Naive thymus-derived CD4-positive, alpha-beta T cell (primary cell): ENCODE results near the gene USP48. TPM values are rescaled to one million over a fixed set of nuclear protein-coding genes. Genes with fewer than 3 reads are reported as not detected.

Source experiments
- ATAC-seq: fragments of 150-1000 bp; cut with Tn5 transposase; 2 replicates; pipeline ENCODE4 v1.10.0; 2021; ENCODE audit warnings: mild to moderate bottlenecking, moderate library complexity
- CTCF ChIA-PET: fragments of 350-600 bp; sonication (Branson Sonifier 250); formaldehyde crosslinking; loops from one replicate; lab custom pipeline; 2021; ENCODE audit warnings: antibody characterized with exemption; lab: Charles Lee
- POLR2A ChIA-PET: fragments of 350-600 bp; sonication (Branson Sonifier 250); formaldehyde crosslinking; loops from one replicate; lab custom pipeline; 2021; ENCODE audit warnings: antibody characterized with exemption, inconsistent platforms; lab: Charles Lee
- DNase-seq, 9 donors: peaks; one replicate each; pipeline versions ENCODE4 v3.0.0 to v3.0.0-alpha.2; 2020 to 2022; ENCODE audit warnings: mixed read lengths in 1 of 9
- H3K27ac ChIP-seq: one replicate; pipeline ENCODE4 v1.7.0; 2013; ENCODE audit warnings: mild to moderate bottlenecking, low read depth, low read length, moderate library complexity
- H3K27me3 ChIP-seq, 2 donors: one replicate each; pipeline ENCODE4 v1.7.0; 2013; ENCODE audit warnings: low read length in 2 of 2, mild to moderate bottlenecking in 2 of 2, moderate library complexity in 2 of 2; ENCODE audit not compliant: control insufficient read depth in 2 of 2, insufficient read depth in 2 of 2
- H3K36me3 ChIP-seq, 3 experiments: 1 replicate in 2 of 3; 2 replicates in 1 of 3; pipeline ENCODE4 v1.7.0; 2013; ENCODE audit warnings: low read length in 3 of 3, mild to moderate bottlenecking in 3 of 3, moderate library complexity in 1 of 3; ENCODE audit not compliant: insufficient read depth in 3 of 3, control insufficient read depth in 2 of 3
- H3K4me1 ChIP-seq, 2 donors: one replicate each; pipeline ENCODE4 v1.7.0; 2013; ENCODE audit warnings: low read length in 2 of 2, mild to moderate bottlenecking in 2 of 2, moderate library complexity in 1 of 2; ENCODE audit not compliant: control insufficient read depth in 2 of 2, insufficient read depth in 2 of 2
- H3K4me3 ChIP-seq: 2 replicates; pipeline ENCODE4 v1.7.0; 2013; ENCODE audit warnings: mild to moderate bottlenecking, low read length
- H3K9me3 ChIP-seq, 3 experiments: 1 replicate in 2 of 3; 2 replicates in 1 of 3; pipeline ENCODE4 v1.7.0; 2013; ENCODE audit warnings: low read length in 3 of 3; ENCODE audit not compliant: control insufficient read depth in 2 of 3
- H3K27ac Mint-ChIP-seq, 9 donors: one replicate each; pipeline ENCODE4 v1.8.0; 2020 to 2022; ENCODE audit warnings: mixed read lengths in 9 of 9, mild to moderate bottlenecking in 8 of 9, moderate library complexity in 5 of 9, inconsistent platforms in 2 of 9
- H3K27me3 Mint-ChIP-seq, 5 donors: one replicate each; pipeline ENCODE4 v1.8.0; 2021 to 2022; ENCODE audit warnings: mixed read lengths in 5 of 5, mild to moderate bottlenecking in 1 of 5
- H3K36me3 Mint-ChIP-seq, 5 donors: one replicate each; pipeline ENCODE4 v1.8.0; 2020 to 2022; ENCODE audit warnings: mixed read lengths in 5 of 5, mild to moderate bottlenecking in 3 of 5, inconsistent platforms in 1 of 5
- H3K4me1 Mint-ChIP-seq, 7 donors: one replicate each; pipeline ENCODE4 v1.8.0; 2020 to 2022; ENCODE audit warnings: mixed read lengths in 7 of 7, mild to moderate bottlenecking in 3 of 7, inconsistent platforms in 1 of 7
- H3K4me3 Mint-ChIP-seq, 10 donors: one replicate each; pipeline ENCODE4 v1.8.0; 2020 to 2022; ENCODE audit warnings: mild to moderate bottlenecking in 10 of 10, mixed read lengths in 10 of 10, moderate library complexity in 6 of 10, inconsistent platforms in 2 of 10
- H3K9me3 Mint-ChIP-seq, 11 donors: one replicate each; pipeline ENCODE4 v1.8.0; 2020 to 2022; ENCODE audit warnings: mixed read lengths in 11 of 11, mild to moderate bottlenecking in 4 of 11, inconsistent platforms in 1 of 11, moderate library complexity in 1 of 11
- intact Hi-C, 2 donors: fragments of 100-400 bp; cut with micrococcal nuclease; formaldehyde crosslinking; loops; one replicate each; pipeline ENCODE4 v1.15.1; 2023
- polyA plus RNA-seq, 2 donors: library from polyadenylated mRNA; unstranded; fragments of 300-500 nt; fragmentation: Illumina TruSeq; gene quantifications; one replicate each; pipeline ENCODE4 v1.2.3, GENCODE V29; 2021
- total RNA-seq, 6 experiments: library from RNA in 5 of 6; stranded (reverse) in 5 of 6; gene quantifications; 1 replicate in 5 of 6; 2 replicates in 1 of 6; pipeline ENCODE4 v1.2.3 and lab custom pipeline; 2021 to 2026

USP48 gene
- total and polyA plus RNA-seq, 7 experiments from 2014 or later: 34.8 to 107 (median 79.5) TPM

DNA sequence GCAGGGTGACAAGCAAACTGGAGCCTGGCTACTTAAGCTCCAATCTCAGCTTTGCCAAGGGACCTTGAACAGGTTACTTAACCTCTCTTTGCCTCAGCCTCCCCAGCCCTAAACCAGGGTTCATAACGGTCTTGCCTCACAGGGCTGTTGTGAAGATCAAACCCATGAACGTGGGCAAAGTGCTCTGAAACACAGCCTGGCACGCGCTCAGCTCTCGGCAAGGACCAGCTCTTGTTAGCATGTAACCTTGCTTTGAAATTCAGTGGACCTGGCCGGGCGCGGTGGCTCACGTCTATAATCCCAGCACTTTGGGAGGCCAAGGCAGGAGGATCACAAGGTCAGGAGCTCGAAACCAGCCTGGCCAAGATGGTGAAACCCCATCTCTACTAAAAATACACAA lies 138.6 kb downstream of the USP48 start:
- DNase-seq: no peak
- no peak overlapping the region for H3K4me3 ChIP-seq
- Mint-ChIP-seq H3K4me1 (no peaks in the 10 kb centered on the region), H3K27ac (no peak overlapping the region), H3K9me3 (peaks cover 0 to 2% (median 0%) of the 10 kb centered on the region in 11 donors), H3K36me3 (no peaks in the 10 kb centered on the region), H3K27me3 (peaks cover 8 to 41% (median 30%) of the 10 kb centered on the region in 5 donors), H3K4me3 (no peak overlapping the region)
- intact Hi-C loops: no loop called here
- POLR2A ChIA-PET: no interaction called here
- H3K36me3 ChIP-seq: no peaks in the 10 kb centered on the region
- H3K27ac ChIP-seq: no peak overlapping the region
- H3K27me3 ChIP-seq: no peaks in the 10 kb centered on the region
- CTCF ChIA-PET: interaction anchor here (0.6 kb wide), 1 partner anchor 107 kb away, joined by 3 read pairs; no protein-coding TSS in a partner anchor
- H3K4me1 ChIP-seq: no peaks in the 10 kb centered on the region
- H3K9me3 ChIP-seq: no peaks in the 10 kb centered on the region
- ATAC-seq: no peak

DNA sequence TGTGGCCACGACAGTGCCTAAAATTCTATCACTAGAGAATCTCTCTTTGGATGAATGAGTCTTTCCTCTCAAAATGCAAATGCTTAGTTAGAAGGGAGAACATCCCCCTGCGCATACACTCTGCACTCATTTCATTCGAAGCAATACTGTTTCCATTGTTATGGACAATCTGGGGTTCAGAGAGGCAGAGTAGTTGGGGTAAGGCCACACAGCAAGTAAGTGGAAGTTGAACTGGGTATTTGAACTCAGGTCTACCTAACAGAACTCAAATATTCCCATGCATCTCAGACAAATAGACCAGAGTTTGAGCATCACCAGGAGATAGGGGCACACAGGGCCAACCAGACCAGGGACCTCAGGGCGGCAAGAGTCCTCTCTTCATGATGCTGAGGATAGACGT lies 139.3 kb downstream of the USP48 start:
- Histone ChIP-seq H3K9me3 (no peaks in the 10 kb centered on the region), H3K27ac (no peak overlapping the region), H3K4me1 (no peaks in the 10 kb centered on the region), H3K4me3 (no peak overlapping the region), H3K36me3 (no peaks in the 10 kb centered on the region), H3K27me3 (no peaks in the 10 kb centered on the region)
- peaks cover 0 to 2% (median 0%) of the 10 kb centered on the region in 11 donors for H3K9me3 Mint-ChIP-seq
- no peak overlapping the region for H3K4me3 Mint-ChIP-seq
- ChIA-PET POLR2A (no interaction called here), CTCF (interaction anchor here (0.6 kb wide), 1 partner anchor 107 kb away, joined by 3 read pairs; no protein-coding TSS in a partner anchor)
- DNase-seq (no peak), ATAC-seq (no peak)
- H3K4me1 Mint-ChIP-seq: no peaks in the 10 kb centered on the region
- no peaks in the 10 kb centered on the region for H3K36me3 Mint-ChIP-seq
- H3K27me3 Mint-ChIP-seq: peaks cover 5 to 41% (median 30%) of the 10 kb centered on the region in 5 donors
- H3K27ac Mint-ChIP-seq: no peak overlapping the region
- intact Hi-C loops: no loop called here

DNA sequence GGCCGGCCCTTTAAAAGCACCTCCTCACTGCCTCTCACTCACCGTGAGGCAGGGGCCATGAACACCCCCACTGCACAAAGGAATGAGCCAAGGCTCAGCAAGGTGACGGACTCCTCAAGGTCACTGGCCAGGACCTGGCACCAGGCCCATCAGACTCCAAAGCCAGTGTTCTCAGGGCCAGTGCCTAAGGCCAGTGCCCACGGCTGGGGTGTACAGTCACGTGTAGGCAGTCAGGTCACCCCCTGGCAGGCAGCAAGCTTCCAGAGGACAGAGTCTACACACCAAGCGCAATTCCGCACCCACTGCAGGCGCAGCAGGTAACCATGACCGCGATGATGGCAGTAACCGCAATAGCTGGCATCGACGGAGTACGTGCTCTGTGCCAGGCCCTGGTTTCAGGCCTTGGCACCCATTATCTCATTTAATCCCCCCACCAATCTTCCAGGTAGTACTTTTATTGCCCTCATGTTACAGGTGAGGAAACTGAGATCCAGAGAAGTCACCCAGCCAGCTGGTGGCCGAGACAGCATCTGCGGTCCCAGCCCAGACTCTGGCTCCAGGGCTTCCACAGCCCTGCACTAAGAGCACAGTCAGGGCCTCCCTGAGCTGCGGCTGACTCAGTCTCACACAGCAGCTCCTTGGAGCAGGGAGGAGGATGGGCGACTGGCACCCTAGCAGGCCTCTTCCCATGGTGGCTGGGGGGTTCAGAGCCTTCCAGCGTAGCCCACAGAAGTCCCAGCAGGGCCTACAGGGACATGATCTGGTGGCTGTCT lies 140.8 kb downstream of the USP48 start:
- no peak overlapping the region for H3K27ac Mint-ChIP-seq
- ATAC-seq: no peak
- CTCF ChIA-PET: no interaction called here
- H3K36me3 Mint-ChIP-seq: no peaks in the 10 kb centered on the region
- peaks cover 3 to 36% (median 25%) of the 10 kb centered on the region in 5 donors for H3K27me3 Mint-ChIP-seq
- intact Hi-C loops: no loop called here
- H3K9me3 Mint-ChIP-seq: peaks cover 0 to 2% (median 0%) of the 10 kb centered on the region in 11 donors
- Histone ChIP-seq H3K27ac (no peak overlapping the region), H3K4me1 (no peaks in the 10 kb centered on the region), H3K9me3 (no peaks in the 10 kb centered on the region), H3K36me3 (no peaks in the 10 kb centered on the region), H3K4me3 (no peak overlapping the region), H3K27me3 (no peaks in the 10 kb centered on the region)
- POLR2A ChIA-PET: no interaction called here
- no peaks in the 10 kb centered on the region for H3K4me1 Mint-ChIP-seq
- no peak overlapping the region for H3K4me3 Mint-ChIP-seq
- DNase-seq: no peak

DNA sequence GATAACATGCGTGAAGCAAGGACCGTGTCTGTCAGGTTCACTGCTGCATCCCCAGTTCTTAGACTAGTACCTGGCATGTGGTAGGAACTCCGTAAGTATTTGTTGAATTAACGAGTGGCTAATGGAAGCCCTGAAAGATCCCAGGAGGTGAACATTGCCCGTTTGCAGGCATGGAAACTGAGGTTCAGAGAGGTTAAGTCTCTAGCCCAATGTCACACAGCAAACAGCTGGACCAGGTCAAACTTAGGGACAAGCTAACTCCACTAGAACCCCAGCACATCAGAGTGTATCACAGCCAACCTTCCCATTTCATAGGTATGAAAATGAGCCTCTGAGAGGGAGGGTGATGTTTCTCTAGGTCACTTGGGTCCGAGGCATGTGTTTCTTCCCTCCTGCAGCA lies 141.4 kb downstream of the USP48 start:
- Mint-ChIP-seq H3K9me3 (peaks cover 0 to 2% (median 0%) of the 10 kb centered on the region in 11 donors), H3K4me3 (no peak overlapping the region), H3K36me3 (no peaks in the 10 kb centered on the region), H3K27me3 (peaks cover 2 to 31% (median 21%) of the 10 kb centered on the region in 5 donors), H3K27ac (no peak overlapping the region), H3K4me1 (no peaks in the 10 kb centered on the region)
- DNase-seq (no peak), ATAC-seq (no peak)
- Histone ChIP-seq H3K27me3 (no peaks in the 10 kb centered on the region), H3K27ac (no peak overlapping the region), H3K4me1 (no peaks in the 10 kb centered on the region), H3K4me3 (no peak overlapping the region), H3K36me3 (no peaks in the 10 kb centered on the region), H3K9me3 (no peaks in the 10 kb centered on the region)
- CTCF ChIA-PET: no interaction called here
- POLR2A ChIA-PET: no interaction called here
- intact Hi-C loops: no loop called here

DNA sequence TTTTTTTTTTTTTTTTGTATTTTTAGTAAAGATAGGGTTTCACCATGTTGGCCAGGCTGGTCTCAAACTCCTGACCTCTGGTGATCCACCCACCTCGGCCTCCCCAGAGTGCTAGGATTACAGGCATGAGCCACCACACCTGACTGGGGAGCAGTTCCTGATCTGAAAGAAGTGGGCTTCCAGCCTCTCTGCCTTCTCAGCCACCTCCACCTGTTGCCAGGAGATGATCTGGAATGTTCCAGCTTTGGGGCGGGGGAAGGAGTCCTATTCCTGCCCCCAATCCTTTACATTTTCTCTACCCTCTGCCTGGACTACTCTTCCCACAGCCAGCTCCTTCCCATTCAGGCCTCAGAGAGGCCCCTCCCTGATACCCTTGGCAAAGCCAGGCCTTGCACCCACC lies 141.9 kb downstream of the USP48 start:
- Mint-ChIP-seq H3K27ac (no peak overlapping the region), H3K4me1 (no peaks in the 10 kb centered on the region), H3K36me3 (no peaks in the 10 kb centered on the region), H3K27me3 (peaks cover 5 to 26% (median 17%) of the 10 kb centered on the region in 5 donors), H3K9me3 (peaks cover 0 to 2% (median 0%) of the 10 kb centered on the region in 11 donors), H3K4me3 (no peak overlapping the region)
- CTCF ChIA-PET: no interaction called here
- Histone ChIP-seq H3K27me3 (no peaks in the 10 kb centered on the region), H3K9me3 (no peaks in the 10 kb centered on the region), H3K4me1 (no peaks in the 10 kb centered on the region), H3K4me3 (no peak overlapping the region), H3K27ac (no peak overlapping the region), H3K36me3 (no peaks in the 10 kb centered on the region)
- no peak for DNase-seq
- ATAC-seq: no peak
- POLR2A ChIA-PET: no interaction called here
- intact Hi-C loops: no loop called here

DNA sequence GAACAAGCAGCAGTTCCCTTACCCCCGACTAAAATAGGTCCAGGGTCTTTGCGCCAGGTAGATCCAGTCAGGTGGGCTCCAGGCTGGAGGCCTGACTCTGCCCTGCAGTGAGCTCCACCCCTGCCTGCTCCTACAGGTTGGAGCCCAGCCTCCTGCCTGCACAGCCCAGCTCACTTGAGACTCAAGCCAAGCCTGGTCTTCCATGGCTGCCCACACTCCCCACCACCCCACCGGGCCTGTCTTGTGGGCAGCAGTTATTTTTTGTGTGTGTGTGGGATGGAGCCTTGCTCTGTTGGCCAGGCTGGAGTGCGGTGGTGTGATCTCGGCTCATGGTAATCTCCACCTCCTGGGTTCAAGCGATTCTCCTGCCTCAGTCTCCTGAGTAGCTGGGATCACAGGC lies 142.3 kb downstream of the USP48 start:
- H3K27ac ChIP-seq: no peak overlapping the region
- no peaks in the 10 kb centered on the region for H3K9me3 ChIP-seq
- no peaks in the 10 kb centered on the region for H3K4me1 ChIP-seq
- no peaks in the 10 kb centered on the region for H3K36me3 ChIP-seq
- Mint-ChIP-seq H3K27me3 (peaks cover 5 to 25% (median 16%) of the 10 kb centered on the region in 5 donors), H3K36me3 (no peaks in the 10 kb centered on the region), H3K9me3 (peaks cover 0 to 2% (median 0%) of the 10 kb centered on the region in 11 donors), H3K4me1 (no peaks in the 10 kb centered on the region), H3K27ac (no peak overlapping the region), H3K4me3 (no peak overlapping the region)
- no peak overlapping the region for H3K4me3 ChIP-seq
- ChIA-PET POLR2A (no interaction called here), CTCF (no interaction called here)
- ATAC-seq (no peak), DNase-seq (no peak)
- H3K27me3 ChIP-seq: no peaks in the 10 kb centered on the region
- intact Hi-C loops: no loop called here

DNA sequence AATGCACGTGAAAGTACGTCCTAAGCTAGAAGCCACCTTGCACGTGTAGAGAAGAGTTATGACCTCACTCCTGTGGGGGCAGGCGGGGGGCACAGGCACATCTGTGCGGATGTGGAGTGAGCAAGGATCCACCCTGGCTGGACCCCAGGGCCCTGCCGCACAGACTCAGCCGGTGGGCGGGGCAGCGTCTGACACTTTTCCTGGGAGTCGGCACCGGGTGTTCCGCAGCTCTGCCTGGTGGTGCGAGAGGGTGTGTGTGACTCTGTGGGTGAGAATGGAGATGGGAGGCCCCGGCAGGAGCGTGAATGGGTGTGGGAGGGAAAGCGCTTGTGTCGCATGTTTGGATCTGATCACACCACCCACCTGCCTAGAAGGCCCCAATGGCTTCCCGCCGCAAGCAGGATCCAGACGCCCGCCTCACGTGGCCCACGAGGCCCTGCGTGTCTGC lies 143.3 kb downstream of the USP48 start:
- Histone ChIP-seq H3K27me3 (no peaks in the 10 kb centered on the region), H3K27ac (no peak overlapping the region), H3K4me3 (no peak overlapping the region), H3K9me3 (no peaks in the 10 kb centered on the region), H3K4me1 (no peaks in the 10 kb centered on the region), H3K36me3 (no peaks in the 10 kb centered on the region)
- Mint-ChIP-seq H3K36me3 (no peaks in the 10 kb centered on the region), H3K27ac (no peak overlapping the region), H3K4me3 (no peak overlapping the region), H3K9me3 (peaks cover 0 to 2% (median 0%) of the 10 kb centered on the region in 11 donors), H3K4me1 (peaks cover 0 to 1% (median 0%) of the 10 kb centered on the region in 7 donors), H3K27me3 (peaks cover 5 to 25% (median 16%) of the 10 kb centered on the region in 5 donors)
- intact Hi-C loops: no loop called here
- CTCF ChIA-PET: interaction anchor here (0.9 kb wide), 1 partner anchor 34 kb away, joined by 3 read pairs; no protein-coding TSS in a partner anchor
- ATAC-seq (no peak), DNase-seq (no peak)
- POLR2A ChIA-PET: no interaction called here
